T-helper 2 cell treated with Interferon-gamma antibody and Interleukin-4, amounts not matched to agents 5 μg/mL and 100 μg/mL, for 36 hours (primary cell): ENCODE data around the gene MYOT.

Source experiments
- DNase-seq: peaks from one replicate; pipeline ENCODE4 v3.0.0; 2021; ENCODE audit warnings: low spot score
- H3K27ac Mint-ChIP-seq: one replicate; pipeline ENCODE4 v1.8.0; 2021; ENCODE audit warnings: mild to moderate bottlenecking, mixed read lengths
- H3K27me3 Mint-ChIP-seq: one replicate; pipeline ENCODE4 v1.8.0; 2021; ENCODE audit warnings: low read depth, mixed read lengths
- H3K36me3 Mint-ChIP-seq: one replicate; pipeline ENCODE4 v1.8.0; 2021; ENCODE audit warnings: low read depth, mixed read lengths
- H3K4me1 Mint-ChIP-seq: one replicate; pipeline ENCODE4 v1.8.0; 2021; ENCODE audit warnings: low read depth, mixed read lengths
- H3K4me3 Mint-ChIP-seq: one replicate; pipeline ENCODE4 v1.8.0; 2022; ENCODE audit warnings: mild to moderate bottlenecking, moderate library complexity, mixed read lengths
- H3K9me3 Mint-ChIP-seq: one replicate; pipeline ENCODE4 v1.8.0; 2021; ENCODE audit warnings: mixed read lengths

Gene MYOT

GRCh38 chr5:137899493-137899892, 31.8 kb downstream of the MYOT start:
- H3K27ac Mint-ChIP-seq, result no peak overlapping the region
- H3K4me3 Mint-ChIP-seq, result no peak overlapping the region
- no peaks in the 10 kb centered on the region for H3K36me3 Mint-ChIP-seq
- peaks cover 4% of the 10 kb centered on the region for H3K4me1 Mint-ChIP-seq
- DNase-seq, result no peak
- H3K9me3 Mint-ChIP-seq, result no peaks in the 10 kb centered on the region
- peaks cover 2% of the 10 kb centered on the region for H3K27me3 Mint-ChIP-seq

DNA sequence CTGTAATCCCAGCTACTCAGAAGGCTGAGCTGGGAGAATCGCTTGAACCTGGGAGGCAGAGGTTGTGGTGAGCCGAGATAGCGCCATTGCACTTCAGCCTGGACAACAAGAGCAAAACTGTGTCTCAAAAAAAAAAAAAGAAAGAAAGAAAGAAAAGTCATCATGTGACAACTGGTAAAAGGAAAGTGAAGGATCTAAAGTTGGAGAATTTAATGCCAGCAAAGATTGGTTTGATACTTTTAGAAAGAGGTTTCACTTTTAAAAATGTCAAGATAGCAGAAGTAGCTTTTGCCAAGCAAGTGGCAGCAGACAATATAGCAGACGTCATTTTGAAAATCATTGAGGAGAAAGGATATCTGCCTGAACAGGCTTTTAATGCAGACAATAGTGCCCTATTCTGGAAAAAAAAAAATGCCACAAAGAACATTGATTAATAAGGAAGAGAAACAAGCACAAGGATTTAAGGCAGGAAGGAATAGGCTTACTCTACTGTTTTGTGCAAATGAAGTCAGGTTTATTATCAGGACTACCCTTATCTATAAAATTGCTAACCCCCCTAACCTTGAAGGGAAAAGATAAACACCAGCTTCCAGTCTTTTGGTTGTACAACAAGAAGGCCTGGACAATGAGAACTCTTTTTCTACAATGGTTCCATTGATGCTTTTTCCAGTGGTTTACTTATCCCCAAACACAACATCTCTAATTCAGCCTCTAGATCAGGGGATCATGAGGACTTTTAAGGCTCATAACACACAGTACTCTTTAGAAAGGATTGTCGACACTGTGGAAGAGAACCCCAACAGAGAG, 33.6 kb downstream of the MYOT start:
- no peaks in the 10 kb centered on the region for H3K9me3 Mint-ChIP-seq
- peaks cover 4% of the 10 kb centered on the region for H3K4me1 Mint-ChIP-seq
- no peak overlapping the region for H3K27ac Mint-ChIP-seq
- H3K4me3 Mint-ChIP-seq, result no peak overlapping the region
- no peaks in the 10 kb centered on the region for H3K36me3 Mint-ChIP-seq
- no peak for DNase-seq
- peaks cover 5% of the 10 kb centered on the region for H3K27me3 Mint-ChIP-seq

DNA sequence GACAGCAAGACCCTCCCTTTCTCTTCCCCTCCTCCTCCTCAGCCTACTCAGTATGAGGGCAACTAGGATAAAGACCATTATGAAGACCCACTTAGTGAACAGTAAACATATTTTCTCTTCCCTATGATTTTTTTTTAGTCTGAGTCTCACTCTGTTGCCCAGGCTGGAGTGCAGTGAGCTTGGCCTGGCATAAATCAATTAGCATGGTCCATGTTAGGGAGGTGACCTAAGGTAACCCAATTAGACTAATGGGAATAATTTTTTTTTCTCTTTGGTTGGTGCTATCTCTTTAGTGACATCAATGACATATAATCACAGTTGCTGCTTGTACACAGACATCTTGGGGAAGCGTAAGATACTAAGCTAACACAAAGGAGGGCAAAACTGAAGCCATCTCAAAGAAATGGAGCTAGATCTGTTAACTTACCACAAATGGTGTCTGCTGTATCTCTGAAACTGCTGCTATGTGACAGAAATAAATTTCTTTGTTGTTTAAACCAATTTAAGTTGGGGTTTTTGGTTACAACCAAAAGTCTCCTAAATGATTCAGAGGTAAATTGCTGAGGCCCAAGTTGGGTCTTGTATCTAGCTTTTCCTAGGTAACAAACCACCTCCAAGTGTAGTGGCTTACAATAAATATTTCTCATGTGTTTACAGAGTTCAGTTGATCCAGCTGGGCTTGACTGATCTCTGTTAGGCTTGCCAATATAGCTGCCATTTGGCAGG, 34.9 kb downstream of the MYOT start:
- H3K27ac Mint-ChIP-seq, result no peak overlapping the region
- DNase-seq, result no peak
- no peaks in the 10 kb centered on the region for H3K36me3 Mint-ChIP-seq
- H3K4me3 Mint-ChIP-seq, result no peak overlapping the region
- H3K27me3 Mint-ChIP-seq, result peaks cover 5% of the 10 kb centered on the region
- H3K4me1 Mint-ChIP-seq, result peaks cover 4% of the 10 kb centered on the region
- no peaks in the 10 kb centered on the region for H3K9me3 Mint-ChIP-seq

GRCh38 chr5:137914758-137915157, 47.1 kb downstream of the MYOT start:
- H3K4me1 Mint-ChIP-seq, result no peaks in the 10 kb centered on the region
- no peak overlapping the region for H3K27ac Mint-ChIP-seq
- H3K9me3 Mint-ChIP-seq, result peaks cover 8% of the 10 kb centered on the region
- H3K27me3 Mint-ChIP-seq, result peaks cover 8% of the 10 kb centered on the region
- no peak overlapping the region for H3K4me3 Mint-ChIP-seq
- H3K36me3 Mint-ChIP-seq, result no peaks in the 10 kb centered on the region
- no peak for DNase-seq

GRCh38 chr5:137916923-137917322, 49.3 kb downstream of the MYOT start:
- peaks cover 4% of the 10 kb centered on the region for H3K27me3 Mint-ChIP-seq
- no peak for DNase-seq
- no peak overlapping the region for H3K27ac Mint-ChIP-seq
- peaks cover 8% of the 10 kb centered on the region for H3K9me3 Mint-ChIP-seq
- H3K4me3 Mint-ChIP-seq, result no peak overlapping the region
- no peaks in the 10 kb centered on the region for H3K4me1 Mint-ChIP-seq
- no peaks in the 10 kb centered on the region for H3K36me3 Mint-ChIP-seq

DNA sequence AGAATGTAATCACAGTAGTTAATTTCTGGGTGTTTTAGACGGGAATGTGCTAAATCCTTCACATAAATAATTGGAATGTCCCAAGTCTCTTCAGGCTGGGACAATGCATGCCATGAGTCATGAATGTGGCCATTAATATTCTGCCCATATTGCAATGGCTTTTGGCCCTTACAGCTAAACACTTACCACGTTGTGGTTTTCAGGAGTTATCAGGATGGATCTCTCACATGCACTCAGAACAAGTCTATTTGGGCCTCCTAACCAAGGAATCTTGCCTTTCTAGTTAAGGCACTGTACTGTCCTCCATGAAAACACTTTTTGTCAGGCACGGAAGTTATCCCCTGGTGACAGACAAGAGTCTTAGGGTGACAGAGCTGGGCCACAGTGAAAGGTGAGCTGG, 54.3 kb downstream of the MYOT start:
- H3K9me3 Mint-ChIP-seq, result no peaks in the 10 kb centered on the region
- H3K4me1 Mint-ChIP-seq, result no peaks in the 10 kb centered on the region
- DNase-seq, result no peak

DNA sequence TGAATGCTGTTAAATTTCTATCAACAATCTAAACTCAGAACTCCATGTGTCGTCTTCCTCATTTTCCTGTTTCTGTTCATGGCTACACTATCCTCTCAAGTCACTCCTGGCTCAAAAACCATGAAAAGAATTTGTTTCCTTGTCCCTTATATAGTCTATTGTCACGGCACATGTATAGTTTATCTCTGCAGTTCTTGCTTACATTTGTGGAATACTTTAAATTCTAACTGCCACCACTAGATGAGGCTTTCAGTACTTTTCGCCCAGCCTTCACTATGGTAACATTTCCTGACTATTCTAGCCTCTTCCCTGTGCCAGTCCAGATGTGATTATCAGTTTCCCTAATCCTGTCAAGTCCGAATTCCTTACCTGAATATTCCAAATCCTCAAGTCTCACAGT, 56.2 kb downstream of the MYOT start:
- H3K4me3 Mint-ChIP-seq, result no peak overlapping the region
- no peaks in the 10 kb centered on the region for H3K27me3 Mint-ChIP-seq
- no peaks in the 10 kb centered on the region for H3K4me1 Mint-ChIP-seq
- no peaks in the 10 kb centered on the region for H3K9me3 Mint-ChIP-seq
- H3K36me3 Mint-ChIP-seq, result peaks cover under 1% of the 10 kb centered on the region
- no peak for DNase-seq
- no peak overlapping the region for H3K27ac Mint-ChIP-seq

More for the DNA sequence above, 54.3 kb downstream of the MYOT start:
- H3K4me3 Mint-ChIP-seq, result no peak overlapping the region
- H3K36me3 Mint-ChIP-seq, result no peaks in the 10 kb centered on the region
- no peak overlapping the region for H3K27ac Mint-ChIP-seq
- H3K27me3 Mint-ChIP-seq, result peaks cover 3% of the 10 kb centered on the region

DNA sequence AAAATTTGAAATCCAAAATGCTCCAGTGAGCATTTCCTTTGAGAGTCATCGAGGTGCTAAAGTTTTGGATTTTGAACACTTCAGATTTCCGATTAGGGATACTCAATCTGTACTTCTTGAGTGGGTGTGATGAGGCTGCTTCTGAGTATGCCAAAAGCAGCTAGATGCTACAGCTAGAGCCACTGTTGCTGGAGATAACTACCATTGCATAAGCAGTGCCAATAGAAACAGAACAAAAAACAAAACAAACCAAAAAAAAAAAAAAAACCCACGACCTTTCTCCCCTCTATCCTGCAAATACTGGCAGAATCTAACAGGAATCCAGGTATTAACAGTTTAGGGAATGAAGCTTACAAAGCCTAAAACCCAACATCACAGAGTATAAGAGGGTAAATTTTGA, 65.1 kb downstream of the MYOT start:
- Mint-ChIP-seq H3K4me3 (no peak overlapping the region), H3K27me3 (no peaks in the 10 kb centered on the region), H3K27ac (no peak overlapping the region), H3K9me3 (no peaks in the 10 kb centered on the region), H3K4me1 (no peaks in the 10 kb centered on the region), H3K36me3 (peaks cover 11% of the 10 kb centered on the region)
- no peak for DNase-seq

DNA sequence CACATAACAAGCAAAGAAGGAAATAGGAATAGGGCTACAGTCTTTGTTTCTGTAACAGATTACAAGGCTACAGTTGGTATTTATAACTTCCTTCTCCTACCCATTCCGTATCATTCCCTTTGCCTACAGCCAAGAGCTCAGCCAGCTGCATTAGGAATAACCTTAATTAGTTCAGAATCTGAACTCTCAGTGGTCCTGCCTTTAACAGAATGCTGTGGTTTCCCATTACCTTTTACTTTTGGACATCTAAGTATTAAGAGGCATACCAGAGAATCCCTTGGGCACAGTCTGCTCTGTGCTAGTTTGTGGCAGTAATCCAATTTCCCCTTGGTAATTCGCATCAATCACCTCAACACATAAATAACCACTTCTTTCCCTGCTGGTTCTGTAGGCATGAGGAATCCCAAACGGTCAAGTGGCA, 65.8 kb downstream of the MYOT start:
- DNase-seq, result no peak
- Mint-ChIP-seq H3K4me1 (no peaks in the 10 kb centered on the region), H3K36me3 (peaks cover 11% of the 10 kb centered on the region), H3K27me3 (no peaks in the 10 kb centered on the region), H3K4me3 (no peak overlapping the region), H3K27ac (no peak overlapping the region), H3K9me3 (no peaks in the 10 kb centered on the region)

- Mint-ChIP-seq H3K27me3 (no peaks in the 10 kb centered on the region), H3K36me3 (peaks cover 25% of the 10 kb centered on the region), H3K4me3 (no peak overlapping the region), H3K27ac (no peak overlapping the region), H3K9me3 (no peaks in the 10 kb centered on the region), H3K4me1 (peaks cover 3% of the 10 kb centered on the region)
- DNase-seq, result no peak
Measured at GRCh38 chr5:137935190-137935589, 67.5 kb downstream of the MYOT start.

- no peak overlapping the region for H3K4me3 Mint-ChIP-seq
- peaks cover 3% of the 10 kb centered on the region for H3K4me1 Mint-ChIP-seq
- H3K27ac Mint-ChIP-seq, result no peak overlapping the region
- no peak for DNase-seq
- H3K27me3 Mint-ChIP-seq, result no peaks in the 10 kb centered on the region
- H3K9me3 Mint-ChIP-seq, result no peaks in the 10 kb centered on the region
- peaks cover 29% of the 10 kb centered on the region for H3K36me3 Mint-ChIP-seq
Measured at GRCh38 chr5:137935694-137936093, 68.0 kb downstream of the MYOT start.
